MV-4-11 (cell line): ENCODE measurements around the gene NFATC4.

Experiments
- DNase-seq: peaks from one replicate; lab custom pipeline; 2025; lab: John Stamatoyannopoulos, UW

The NFATC4 gene

GRCh38 chr14:24428628-24429394 is 60.8 kb downstream of the NFATC4 start:
- no peak for DNase-seq
